Activated CD4-positive, alpha-beta T cell treated with anti-CD3 and anti-CD28 coated beads, Interleukin-2, amount 10 ng/mL, durations not matched to agents 7 days and 5 days (primary cell): ENCODE data around the gene ZNF644. TPM values are rescaled to one million over a fixed set of nuclear protein-coding genes. Genes with fewer than 3 reads are reported as not detected.

Experiments used
- CTCF ChIA-PET: fragments of 350-600 bp; sonication (Branson Sonifier 250); formaldehyde crosslinking; loops from one replicate; lab custom pipeline; 2021; ENCODE audit warnings: antibody characterized with exemption; lab: Charles Lee
- POLR2A ChIA-PET: fragments of 350-600 bp; sonication (Branson Sonifier 250); formaldehyde crosslinking; loops from one replicate; lab custom pipeline; 2021; ENCODE audit warnings: antibody characterized with exemption; lab: Charles Lee
- DNase-seq: peaks from one replicate; pipeline ENCODE4 v3.0.0-alpha.2; 2020
- H3K27ac Mint-ChIP-seq: one replicate; pipeline ENCODE4 v1.8.0; 2021; ENCODE audit warnings: mild to moderate bottlenecking, moderate library complexity, mixed read lengths
- H3K27me3 Mint-ChIP-seq: one replicate; pipeline ENCODE4 v1.8.0; 2021; ENCODE audit warnings: mixed read lengths
- H3K36me3 Mint-ChIP-seq: one replicate; pipeline ENCODE4 v1.8.0; 2021; ENCODE audit warnings: low read depth, mixed read lengths
- H3K4me1 Mint-ChIP-seq: one replicate; pipeline ENCODE4 v1.8.0; 2021; ENCODE audit warnings: mixed read lengths
- H3K4me3 Mint-ChIP-seq: one replicate; pipeline ENCODE4 v1.8.0; 2021; ENCODE audit warnings: mild to moderate bottlenecking, moderate library complexity, mixed read lengths
- H3K9me3 Mint-ChIP-seq: one replicate; pipeline ENCODE4 v1.8.0; 2021; ENCODE audit warnings: mixed read lengths
- total RNA-seq, 2 experiments: library from RNA; stranded (reverse); gene quantifications; one replicate each; pipeline ENCODE4 v1.2.3, GENCODE V29; 2021

ZNF644 gene
- total RNA-seq, 2 experiments from 2014 or later = 51.6 to 53.9 TPM

DNA sequence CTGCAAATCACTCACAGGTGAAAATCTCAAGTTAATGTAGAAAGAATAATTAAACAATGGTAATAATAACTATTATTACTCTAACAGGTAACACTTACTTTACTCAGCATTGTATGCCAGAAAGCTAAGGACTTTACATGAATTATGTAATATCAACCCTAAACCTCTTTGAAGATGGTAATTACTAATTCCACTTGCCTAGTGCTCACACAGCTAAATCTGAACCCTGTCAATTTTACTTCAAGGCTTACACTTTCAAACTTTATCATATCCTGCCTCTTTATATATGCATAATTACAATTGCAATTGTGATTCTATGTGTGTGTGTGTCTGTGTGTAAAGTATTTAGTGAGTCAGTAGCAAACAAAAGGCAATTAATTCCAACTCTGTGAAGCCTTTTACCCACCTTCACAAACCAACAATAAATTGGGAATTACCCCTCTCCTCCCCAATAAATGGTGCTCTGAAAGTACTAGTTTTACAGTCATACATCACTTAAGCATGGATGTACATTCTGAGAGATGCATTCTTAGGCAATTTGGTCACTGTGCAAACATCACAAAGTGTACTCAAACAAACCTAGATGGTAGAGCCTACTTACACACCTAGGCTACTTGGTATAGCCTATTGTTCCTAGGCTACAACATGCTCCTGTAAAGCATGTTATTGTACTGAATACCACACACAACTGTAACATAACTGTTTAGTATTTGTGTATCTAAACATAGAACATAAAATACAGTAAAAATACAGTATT, 5.9 kb downstream of the ZNF644 start:
- H3K4me1 Mint-ChIP-seq = peaks cover 71% of the 10 kb centered on the region
- ChIA-PET POLR2A (no interaction called here), CTCF (no interaction called here)
- no peaks in the 10 kb centered on the region for H3K27me3 Mint-ChIP-seq
- H3K36me3 Mint-ChIP-seq = peaks cover 46% of the 10 kb centered on the region
- H3K27ac Mint-ChIP-seq = no peak overlapping the region
- H3K9me3 Mint-ChIP-seq = no peaks in the 10 kb centered on the region
- no peak overlapping the region for H3K4me3 Mint-ChIP-seq
- no peak for DNase-seq

DNA sequence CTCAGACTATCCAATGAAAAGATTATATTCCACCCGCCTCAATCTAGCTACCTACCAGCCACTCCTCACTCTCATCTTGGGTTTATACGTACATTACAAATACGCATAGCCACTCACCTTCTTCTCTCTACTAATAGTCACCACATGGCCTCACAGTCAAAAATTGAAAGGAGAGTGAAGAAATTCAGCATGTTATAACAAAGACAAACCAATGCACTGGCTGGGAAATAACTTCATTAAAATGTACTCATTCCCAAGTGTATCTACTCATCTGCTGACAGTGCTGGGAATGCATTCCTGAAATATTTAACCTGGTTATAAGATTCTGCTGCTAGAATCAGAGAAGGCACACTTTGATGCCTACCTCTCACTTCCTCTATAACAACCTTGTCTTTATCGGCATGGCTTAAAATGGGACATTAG, 6.5 kb downstream of the ZNF644 start:
- DNase-seq = no peak
- Mint-ChIP-seq H3K4me3 (no peak overlapping the region), H3K27ac (no peak overlapping the region), H3K9me3 (no peaks in the 10 kb centered on the region), H3K36me3 (peaks cover 44% of the 10 kb centered on the region), H3K4me1 (peaks cover 66% of the 10 kb centered on the region), H3K27me3 (no peaks in the 10 kb centered on the region)
- CTCF ChIA-PET = no interaction called here
- POLR2A ChIA-PET = no interaction called here

GRCh38 chr1:91014475-91014874, 7.4 kb downstream of the ZNF644 start:
- Mint-ChIP-seq H3K36me3 (peaks cover 42% of the 10 kb centered on the region), H3K4me3 (no peak overlapping the region), H3K4me1 (peaks cover 61% of the 10 kb centered on the region), H3K9me3 (no peaks in the 10 kb centered on the region), H3K27ac (no peak overlapping the region), H3K27me3 (no peaks in the 10 kb centered on the region)
- DNase-seq = no peak
- ChIA-PET CTCF (no interaction called here), POLR2A (no interaction called here)

DNA sequence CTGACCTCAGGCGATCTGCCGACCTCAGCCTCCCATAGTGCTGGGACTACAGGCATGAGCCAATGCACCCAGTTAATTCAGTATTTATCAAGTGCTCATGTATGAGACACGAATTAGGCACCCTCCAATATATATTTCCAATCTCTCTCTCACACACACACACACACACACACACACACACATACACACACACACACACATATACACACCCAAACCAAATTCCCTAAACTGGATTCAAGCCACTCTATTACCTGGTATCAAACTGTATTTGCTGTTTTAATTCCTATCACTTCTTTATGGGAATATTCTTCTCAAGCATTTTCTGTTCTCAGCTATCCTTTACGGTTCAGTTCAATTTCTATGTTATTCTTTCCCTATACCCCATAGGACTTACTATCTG, 8.5 kb downstream of the ZNF644 start:
- POLR2A ChIA-PET = no interaction called here
- Mint-ChIP-seq H3K36me3 (peaks cover 40% of the 10 kb centered on the region), H3K4me3 (no peak overlapping the region)

DNA sequence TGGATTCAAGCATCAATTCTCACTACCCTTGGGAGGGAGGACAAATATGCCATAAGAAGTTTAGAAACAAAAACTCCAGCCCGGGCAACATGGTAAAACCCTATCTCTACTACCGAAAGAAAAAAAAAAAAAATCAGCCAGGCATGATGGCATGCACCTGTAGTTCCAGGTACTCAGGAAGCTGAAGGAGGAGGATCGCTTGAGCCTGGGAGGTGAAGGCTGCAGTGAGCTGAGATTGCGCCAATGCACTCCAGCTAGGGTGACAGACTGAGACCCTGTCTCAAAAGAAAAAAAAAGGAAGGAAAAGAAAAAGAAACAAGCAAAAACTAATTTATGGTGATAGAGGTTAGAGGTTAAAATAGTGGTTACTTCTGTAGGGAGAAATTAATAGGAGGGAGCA, 9.6 kb downstream of the ZNF644 start:
- Mint-ChIP-seq H3K4me3 (no peak overlapping the region), H3K36me3 (peaks cover 40% of the 10 kb centered on the region), H3K9me3 (no peaks in the 10 kb centered on the region), H3K27ac (no peak overlapping the region), H3K27me3 (no peaks in the 10 kb centered on the region), H3K4me1 (peaks cover 49% of the 10 kb centered on the region)
- CTCF ChIA-PET = no interaction called here
- no peak for DNase-seq
- POLR2A ChIA-PET = no interaction called here

More for the DNA sequence above, 8.5 kb downstream of the ZNF644 start:
- Mint-ChIP-seq H3K4me1 (peaks cover 49% of the 10 kb centered on the region), H3K27me3 (no peaks in the 10 kb centered on the region), H3K9me3 (no peaks in the 10 kb centered on the region), H3K27ac (no peak overlapping the region)
- CTCF ChIA-PET = interaction anchor here (0.6 kb wide), 1 partner anchor 17 kb away, joined by 5 read pairs; no protein-coding TSS in a partner anchor
- DNase-seq = no peak

GRCh38 chr1:91011726-91012125, 10.1 kb downstream of the ZNF644 start:
- no peak for DNase-seq
- Mint-ChIP-seq H3K4me1 (peaks cover 51% of the 10 kb centered on the region), H3K9me3 (peaks cover 1% of the 10 kb centered on the region), H3K36me3 (peaks cover 37% of the 10 kb centered on the region), H3K27me3 (no peaks in the 10 kb centered on the region), H3K27ac (no peak overlapping the region), H3K4me3 (no peak overlapping the region)
- ChIA-PET POLR2A (no interaction called here), CTCF (no interaction called here)

- Mint-ChIP-seq H3K27ac (no peak overlapping the region), H3K9me3 (peaks cover 11% of the 10 kb centered on the region), H3K27me3 (no peaks in the 10 kb centered on the region), H3K4me1 (peaks cover 55% of the 10 kb centered on the region), H3K4me3 (no peak overlapping the region), H3K36me3 (peaks cover 57% of the 10 kb centered on the region)
- CTCF ChIA-PET = no interaction called here
- DNase-seq = no peak
- POLR2A ChIA-PET = no interaction called here
These were observed 14.0 kb downstream of the ZNF644 start for GRCh38 chr1:91007827-91008226.

DNA sequence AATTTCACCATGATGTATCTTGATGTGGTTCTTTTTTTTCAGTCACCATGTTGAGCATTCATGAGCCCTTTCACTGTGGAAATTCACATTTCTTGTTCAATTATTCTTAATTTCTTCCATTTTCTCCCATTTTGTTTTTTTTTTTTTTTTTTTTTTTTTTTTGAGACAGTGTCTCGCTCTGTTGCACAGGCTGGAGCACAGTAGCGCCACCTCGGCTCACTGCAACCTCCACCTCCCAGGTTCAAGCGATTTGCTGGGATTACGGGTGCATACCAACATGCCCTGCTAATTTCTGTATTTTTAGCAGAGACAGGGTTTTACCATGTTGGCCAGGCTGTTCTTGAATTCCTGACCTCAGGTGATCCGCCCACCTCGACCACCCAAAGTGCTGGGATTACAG, 14.7 kb downstream of the ZNF644 start:
- peaks cover 48% of the 10 kb centered on the region for H3K4me1 Mint-ChIP-seq
- DNase-seq = no peak
- no peaks in the 10 kb centered on the region for H3K27me3 Mint-ChIP-seq
- peaks cover 59% of the 10 kb centered on the region for H3K36me3 Mint-ChIP-seq
- POLR2A ChIA-PET = no interaction called here
- peaks cover 12% of the 10 kb centered on the region for H3K9me3 Mint-ChIP-seq
- no peak overlapping the region for H3K4me3 Mint-ChIP-seq
- CTCF ChIA-PET = no interaction called here
- no peak overlapping the region for H3K27ac Mint-ChIP-seq

- ChIA-PET POLR2A (no interaction called here), CTCF (interaction anchor here (0.8 kb wide), 1 partner anchor 9 kb away, joined by 3 read pairs; no protein-coding TSS in a partner anchor)
- H3K27ac Mint-ChIP-seq = no peak overlapping the region
- H3K36me3 Mint-ChIP-seq = peaks cover 63% of the 10 kb centered on the region
- no peaks in the 10 kb centered on the region for H3K27me3 Mint-ChIP-seq
- peaks cover 42% of the 10 kb centered on the region for H3K4me1 Mint-ChIP-seq
- no peak for DNase-seq
- H3K4me3 Mint-ChIP-seq = no peak overlapping the region
- H3K9me3 Mint-ChIP-seq = peaks cover 16% of the 10 kb centered on the region
These were observed 15.5 kb downstream of the ZNF644 start for GRCh38 chr1:91006113-91006908.

- peaks cover 64% of the 10 kb centered on the region for H3K36me3 Mint-ChIP-seq
- peaks cover 20% of the 10 kb centered on the region for H3K9me3 Mint-ChIP-seq
- H3K4me1 Mint-ChIP-seq = peaks cover 41% of the 10 kb centered on the region
- ChIA-PET POLR2A (no interaction called here), CTCF (interaction anchor here (0.8 kb wide), 1 partner anchor 8 kb away, joined by 3 read pairs; no protein-coding TSS in a partner anchor)
- H3K27me3 Mint-ChIP-seq = no peaks in the 10 kb centered on the region
- no peak overlapping the region for H3K4me3 Mint-ChIP-seq
- no peak for DNase-seq
- H3K27ac Mint-ChIP-seq = no peak overlapping the region
These were observed 16.6 kb downstream of the ZNF644 start for GRCh38 chr1:91005285-91005684.

GRCh38 chr1:91004145-91004544, 17.7 kb downstream of the ZNF644 start:
- Mint-ChIP-seq H3K36me3 (peaks cover 72% of the 10 kb centered on the region), H3K4me3 (no peak overlapping the region), H3K27ac (no peak overlapping the region), H3K27me3 (no peaks in the 10 kb centered on the region), H3K4me1 (peaks cover 39% of the 10 kb centered on the region), H3K9me3 (peaks cover 28% of the 10 kb centered on the region)
- ChIA-PET POLR2A (no interaction called here), CTCF (no interaction called here)
- no peak for DNase-seq

GRCh38 chr1:90996742-90997413, 25.0 kb downstream of the ZNF644 start:
- Mint-ChIP-seq H3K4me1 (peaks cover 17% of the 10 kb centered on the region), H3K4me3 (no peak overlapping the region), H3K9me3 (peaks cover 38% of the 10 kb centered on the region), H3K27ac (no peak overlapping the region), H3K36me3 (peaks cover 77% of the 10 kb centered on the region), H3K27me3 (no peaks in the 10 kb centered on the region)
- POLR2A ChIA-PET = no interaction called here
- CTCF ChIA-PET = interaction anchor here (1.0 to 1.8 kb wide), 3 partner anchors 9 to 21 kb away, joined by 3 to 4 read pairs (median 4); no protein-coding TSS in a partner anchor
- no peak for DNase-seq
